Measurements from ENCODE around the gene KIAA0232. TPM values are rescaled to one million over a fixed set of nuclear protein-coding genes. Genes with fewer than 3 reads are reported as not detected.

KIAA0232 gene
- total and polyA plus RNA-seq, 4 donors = 8.9 to 34.4 (median 18.5) TPM

- no peak for DNase-seq (ENCODE audit: low spot score)
- Histone ChIP-seq H3K27ac (ENCODE audit: low read depth in 1 of 2, low read length in 2 of 2) (no peak overlapping the region), H3K36me3 (ENCODE audit: control insufficient read depth in 4 of 4, insufficient read depth in 3 of 4, low read depth in 1 of 4, low read length in 3 of 4) (peaks cover 11 to 79% (median 47%) of the 10 kb centered on the region in 4 donors), H3K9me3 (ENCODE audit: control insufficient read depth in 4 of 4, low read length in 3 of 4) (no peaks in the 10 kb centered on the region), H3K4me3 (ENCODE audit: low read depth in 1 of 3, low read length in 3 of 3) (no peak overlapping the region), H3K4me1 (ENCODE audit: control insufficient read depth in 4 of 4, insufficient read depth in 4 of 4, low read length in 3 of 4) (peaks cover 0 to 4% (median 0%) of the 10 kb centered on the region in 4 donors), H3K27me3 (ENCODE audit: control insufficient read depth in 4 of 4, insufficient read depth in 4 of 4, low read length in 3 of 4) (no peaks in the 10 kb centered on the region), H3K9ac (ENCODE audit: low read depth in 1 of 2, low read length in 2 of 2) (no peak overlapping the region)
- TF ChIP-seq CTCF (IDR thresholded peaks at IDR 0.05; ENCODE audit: low read depth, low read length, missing input control) (no peak), HNF4A (conservative IDR thresholded peaks at IDR 0.05) (no peak), SP1 (IDR thresholded peaks at IDR 0.05) (no peak), FOXA2 (IDR thresholded peaks at IDR 0.05) (no peak), YY1 (IDR thresholded peaks at IDR 0.05) (no peak), RXRA (IDR thresholded peaks at IDR 0.05) (no peak), EGR1 (IDR thresholded peaks at IDR 0.05; ENCODE audit: low read depth in 2 of 2) (no peak), NR2F2 (IDR thresholded peaks at IDR 0.05) (no peak), REST (IDR thresholded peaks at IDR 0.05) (no peak), FOXA1 (IDR thresholded peaks at IDR 0.05) (no peak), GABPA (IDR thresholded peaks at IDR 0.05 in 1 of 2, conservative IDR thresholded peaks at IDR 0.05 in 1 of 2) (no peak), HNF4G (IDR thresholded peaks at IDR 0.05) (no peak), ATF3 (IDR thresholded peaks at IDR 0.05) (no peak), JUND (IDR thresholded peaks at IDR 0.05) (no peak), TAF1 (conservative IDR thresholded peaks at IDR 0.05) (no peak), RAD21 (IDR thresholded peaks at IDR 0.05) (no peak)
- TF ChIP-seq, protein P1, sequence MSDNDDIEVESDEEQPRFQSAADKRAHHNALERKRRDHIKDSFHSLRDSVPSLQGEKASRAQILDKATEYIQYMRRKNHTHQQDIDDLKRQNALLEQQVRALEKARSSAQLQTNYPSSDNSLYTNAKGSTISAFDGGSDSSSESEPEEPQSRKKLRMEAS (IDR thresholded peaks at IDR 0.05) = no peak
- TF ChIP-seq, protein P2, sequence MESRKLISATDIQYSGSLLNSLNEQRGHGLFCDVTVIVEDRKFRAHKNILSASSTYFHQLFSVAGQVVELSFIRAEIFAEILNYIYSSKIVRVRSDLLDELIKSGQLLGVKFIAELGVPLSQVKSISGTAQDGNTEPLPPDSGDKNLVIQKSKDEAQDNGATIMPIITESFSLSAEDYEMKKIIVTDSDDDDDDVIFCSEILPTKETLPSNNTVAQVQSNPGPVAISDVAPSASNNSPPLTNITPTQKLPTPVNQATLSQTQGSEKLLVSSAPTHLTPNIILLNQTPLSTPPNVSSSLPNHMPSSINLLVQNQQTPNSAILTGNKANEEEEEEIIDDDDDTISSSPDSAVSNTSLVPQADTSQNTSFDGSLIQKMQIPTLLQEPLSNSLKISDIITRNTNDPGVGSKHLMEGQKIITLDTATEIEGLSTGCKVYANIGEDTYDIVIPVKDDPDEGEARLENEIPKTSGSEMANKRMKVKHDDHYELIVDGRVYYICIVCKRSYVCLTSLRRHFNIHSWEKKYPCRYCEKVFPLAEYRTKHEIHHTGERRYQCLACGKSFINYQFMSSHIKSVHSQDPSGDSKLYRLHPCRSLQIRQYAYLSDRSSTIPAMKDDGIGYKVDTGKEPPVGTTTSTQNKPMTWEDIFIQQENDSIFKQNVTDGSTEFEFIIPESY (IDR thresholded peaks at IDR 0.05) = no peak
- 95% methylated on average over 14 of the region's 14 CpGs for WGBS
These were observed 94.5 kb downstream of the KIAA0232 start for GRCh38 chr4:6877067-6877466.
